GM12872 (cell line): ENCODE results near the gene PURA.

Experiments used
- CTCF ChIP-seq: IDR thresholded peaks from 3 replicates; pipeline ENCODE4 v1.5.1; 2011; ENCODE audit warnings: low read depth, mild to moderate bottlenecking, low read length, moderate library complexity; ENCODE audit not compliant: insufficient read depth

Gene PURA

GRCh38 chr5:140113699-140114263 is at the start of gene PURA:
Gene PURA (plus strand): TSS chr5:140114109. CDS start chr5:140114182, 73 bp downstream.
- TF ChIP-seq CTCF = peak; percentile 17; the same call in 1 of the 3 replicates

GRCh38 chr5:140072812-140073211 is 41.1 kb upstream of the PURA start:
- TF ChIP-seq CTCF = no peak

GRCh38 chr5:140073296-140073695 is 40.6 kb upstream of the PURA start:
- no peak for TF ChIP-seq CTCF

GRCh38 chr5:140075371-140075770 is 38.5 kb upstream of the PURA start:
- TF ChIP-seq CTCF = peak; percentile 19; the same call in 1 of the 3 replicates

- TF ChIP-seq CTCF = no peak
These were observed 37.8 kb upstream of the PURA start for GRCh38 chr5:140076142-140076541.

- no peak for TF ChIP-seq CTCF
These were observed 37.1 kb upstream of the PURA start for GRCh38 chr5:140076788-140077187.

GRCh38 chr5:140083120-140083519 is 30.8 kb upstream of the PURA start:
- TF ChIP-seq CTCF = no peak
